HepG2 (cell line): ENCODE results near the gene ALDH16A1. TPM values are rescaled to one million over a fixed set of nuclear protein-coding genes. Genes with fewer than 3 reads are reported as not detected.
A peak's percentile ranks its signal among the peaks of the same experiment; 100 is the strongest.

Source experiments
- ATAC-seq: fragments of 200-7000 bp; cut with Tn5 transposase; 3 replicates; pipeline ENCODE4 v1.9.1; 2020; ENCODE audit warnings: mild to moderate bottlenecking, moderate library complexity
- BruUV-seq: library from RNA; stranded (reverse); fragments of 400-500 nt; replicated peaks from 2 replicates; lab custom pipeline; 2021; lab: Mats Ljungman, UMichigan
- CTCF ChIA-PET: fragments of 300-600 bp; formaldehyde crosslinking; extraction: SDS; loops from one replicate; lab custom pipeline; 2021; ENCODE audit warnings: low total read pairs, inconsistent platforms, low intra/inter-chr PET ratio; lab: Yijun Ruan, JAX
- POLR2A ChIA-PET: fragments of 350-600 bp; sonication (Branson Sonifier 250); formaldehyde crosslinking; loops from one replicate; lab custom pipeline; 2020; ENCODE audit warnings: antibody characterized with exemption, inconsistent platforms; lab: Yijun Ruan, JAX
- DNase-seq: peaks from one replicate; pipeline ENCODE4 v3.0.0-alpha.2; 2015; ENCODE audit warnings: low spot score
- FAIRE-seq: peaks from 3 replicates; lab custom pipeline; 2011; peaks lifted over from hg19 to GRCh38; lab: Jason Lieb, UNC
- H2AFZ ChIP-seq: one replicate; pipeline ENCODE4 v1.6.1; 2011; ENCODE audit warnings: low read length, inconsistent platforms
- H3K27ac ChIP-seq: fragments of 300-600 bp; 3 replicates; pipeline ENCODE4 v1.8.0; 2011; ENCODE audit warnings: mixed run types, mild to moderate bottlenecking, mixed read lengths, low read length, inconsistent platforms; ENCODE audit not compliant: insufficient read depth; ENCODE audit errors: extremely low read length
- H3K27me3 ChIP-seq, 2 experiments: fragments of 200-600 bp in 1 of 2; 2 replicates in 1 of 2; 3 replicates in 1 of 2; pipeline versions ENCODE4 v1.6.0 to v1.8.0; 2011; ENCODE audit warnings: low read length in 2 of 2, mild to moderate bottlenecking in 2 of 2, moderate library complexity in 2 of 2, inconsistent platforms in 1 of 2; ENCODE audit not compliant: insufficient read depth in 2 of 2, control insufficient read depth in 1 of 2
- H3K36me3 ChIP-seq, 2 experiments: fragments of 200-600 bp in 1 of 2; replicated peaks in 1 of 2; 2 replicates in 1 of 2; 3 replicates in 1 of 2; pipeline versions ENCODE4 v1.5.1 to v1.8.0; 2011; ENCODE audit warnings: low read length in 2 of 2, inconsistent platforms in 1 of 2; ENCODE audit not compliant: insufficient read depth in 2 of 2, control insufficient read depth in 1 of 2
- H3K4me1 ChIP-seq: 2 replicates; pipeline ENCODE4 v1.5.1; 2012; ENCODE audit warnings: low read length, inconsistent platforms; ENCODE audit not compliant: insufficient read depth
- H3K4me2 ChIP-seq: 2 replicates; pipeline ENCODE4 v1.6.0; 2011; ENCODE audit warnings: low read depth, low read length, inconsistent platforms
- H3K4me3 ChIP-seq, 3 experiments: fragments of 200-600 bp in 1 of 3; sonication (generic), shearing (Covaris generic) in 1 of 3; replicated peaks in 1 of 3; 2 replicates each; pipeline ENCODE4 v1.5.1; 2011 to 2016; ENCODE audit warnings: low read length in 3 of 3, inconsistent platforms in 2 of 3, low read depth in 2 of 3, mild to moderate bottlenecking in 2 of 3, control low read depth in 1 of 3, mixed read lengths in 1 of 3; ENCODE audit not compliant: insufficient read depth in 1 of 3
- H3K79me2 ChIP-seq: one replicate; pipeline ENCODE4 v1.6.1; 2011; ENCODE audit warnings: low read length, inconsistent platforms; ENCODE audit not compliant: insufficient read depth
- H3K9ac ChIP-seq: 2 replicates; pipeline ENCODE4 v1.6.0; 2011; ENCODE audit warnings: mild to moderate bottlenecking, low read depth, low read length, inconsistent platforms; ENCODE audit not compliant: insufficient read depth
- H3K9me3 ChIP-seq: 2 replicates; pipeline ENCODE4 v1.5.1; 2012; ENCODE audit warnings: mild to moderate bottlenecking, low read length
- H4K20me1 ChIP-seq: 2 replicates; pipeline ENCODE4 v1.6.0; 2011; ENCODE audit warnings: inconsistent platforms, mild to moderate bottlenecking, low read length, moderate library complexity; ENCODE audit not compliant: insufficient read depth
- FOSL1 ChIP-seq: sonication (generic); formaldehyde crosslinking; IDR thresholded peaks from 2 replicates; pipeline ENCODE4 v1.9.0; 2021; ENCODE audit warnings: missing genetic modification reagents, borderline replicate concordance
- GTF3A ChIP-seq: sonication (generic); formaldehyde crosslinking; conservative IDR thresholded peaks from 2 replicates; pipeline ENCODE4 v1.4.0; 2020; ENCODE audit warnings: mild to moderate bottlenecking, missing genetic modification reagents
- HCFC1 ChIP-seq: fragments of 150-350 bp; IDR thresholded peaks from 2 replicates; pipeline ENCODE4 v1.6.1; 2014; ENCODE audit warnings: low read depth, low read length
- HOXA9 ChIP-seq: sonication (generic); formaldehyde crosslinking; IDR thresholded peaks from 2 replicates; pipeline ENCODE4 v1.8.1; 2022; ENCODE audit warnings: missing genetic modification reagents, mild to moderate bottlenecking, moderate library complexity, borderline replicate concordance
- ISX ChIP-seq: sonication (generic); formaldehyde crosslinking; conservative IDR thresholded peaks from 2 replicates; pipeline ENCODE4 v1.5.0; 2020; ENCODE audit warnings: missing genetic modification reagents
- MAF1 ChIP-seq: sonication (generic); formaldehyde crosslinking; IDR thresholded peaks from 2 replicates; pipeline ENCODE4 v1.5.0; 2020; ENCODE audit warnings: missing genetic modification reagents, borderline replicate concordance
- MNT ChIP-seq: fragments of 450-650 bp; IDR thresholded peaks from 2 replicates; pipeline ENCODE4 v1.6.1; 2016
- MTF2 ChIP-seq: sonication (generic); formaldehyde crosslinking; IDR thresholded peaks from 2 replicates; pipeline ENCODE4 v1.5.0; 2020; ENCODE audit warnings: missing genetic modification reagents, borderline replicate concordance
- SPEN ChIP-seq: sonication (generic); formaldehyde crosslinking; IDR thresholded peaks from 2 replicates; pipeline ENCODE4 v1.5.1; 2020; ENCODE audit warnings: low read depth, mild to moderate bottlenecking, missing genetic modification reagents
- ZNF331 ChIP-seq: sonication (generic); formaldehyde crosslinking; IDR thresholded peaks from 2 replicates; pipeline ENCODE4 v1.4.0; 2020; ENCODE audit warnings: missing genetic modification reagents
- ZNF563 ChIP-seq: sonication (generic); formaldehyde crosslinking; IDR thresholded peaks from 2 replicates; pipeline ENCODE4 v1.8.0; 2022; ENCODE audit warnings: mild to moderate bottlenecking, moderate library complexity, missing genetic modification reagents
- ZNF580 ChIP-seq: IDR thresholded peaks from 2 replicates; pipeline ENCODE4 v1.6.1; 2016; ENCODE audit warnings: low read depth, borderline replicate concordance
- ZSCAN5A ChIP-seq: sonication (generic); formaldehyde crosslinking; IDR thresholded peaks from 2 replicates; pipeline ENCODE4 v1.8.0; 2022; ENCODE audit warnings: mild to moderate bottlenecking, missing genetic modification reagents, borderline replicate concordance
- WGBS: methylation state at CpG from one replicate; pipeline ENCODE4 v1.1.6; 2017; ENCODE audit warnings: low lambda C conversion rate; 5-methylcytosine and 5-hydroxymethylcytosine counted together
- in situ Hi-C: cut with HindIII; loops from 2 replicates; pipeline ENCODE4 v1.10.0; 2017; ENCODE audit warnings: low pct_unique_long_range_greater_than_20kb; ENCODE audit not compliant: extremely low pct_ligation_motif_present
- intact Hi-C: fragments of 100-400 bp; cut with micrococcal nuclease; formaldehyde crosslinking; loops from one replicate; pipeline ENCODE4 v1.10.0; 2022; ENCODE audit not compliant: unreplicated experiment
- polyA plus RNA-seq, 8 experiments: library from polyadenylated mRNA; depleted of rRNA in 3 of 8; stranded (reverse) in 7 of 8; unstranded in 1 of 8; fragments of >200 nt; fragmentation: Illumina TruSeq in 4 of 8; extraction: Trizol in 4 of 8; gene quantifications; 2 replicates each; pipeline versions ENCODE4 v1.2.1 to v1.2.3, GENCODE V29; 2011 to 2016; ENCODE audit warnings: low read depth in 4 of 8, missing spikeins in 1 of 8, mixed read lengths in 1 of 8; ENCODE audit not compliant: insufficient read depth in 1 of 8
- total RNA-seq, 5 experiments: library from RNA; depleted of rRNA; stranded (reverse); fragments of >200 nt; fragmentation: Illumina TruSeq; extraction: Trizol; gene quantifications; 2 replicates each; pipeline ENCODE4 v1.2.3, GENCODE V29; 2016; ENCODE audit warnings: low read depth in 1 of 5

ALDH16A1 gene
- total and polyA plus RNA-seq, 2 of the 13 experiments (the other 11 are each of a cell fraction or from before 2014, with no cell fraction given): 8.4 to 34.9 TPM

- 4% methylated on average over 4 of the region's 5 CpGs for whole genome bisulfite sequencing
- Histone ChIP-seq H3K4me1 (no peaks in the 10 kb centered on the region), H3K27me3 (peaks cover 14 to 87% of the 10 kb centered on the region in 2 experiments; a peak in 4 of 5 replicates), H4K20me1 (no peaks in the 10 kb centered on the region), H3K79me2 (no peaks in the 10 kb centered on the region), H2AFZ (no peak overlapping the region), H3K4me2 (no peak overlapping the region), H3K4me3 (no peak overlapping the region), H3K9ac (no peak overlapping the region), H3K36me3 (no peaks in the 10 kb centered on the region), H3K27ac (no peak overlapping the region), H3K9me3 (no peaks in the 10 kb centered on the region)
- POLR2A ChIA-PET: no interaction called here
- CTCF ChIA-PET: no interaction called here
- in situ Hi-C loops (no loop called here), intact Hi-C loops (no loop called here)
- ATAC-seq (no peak), DNase-seq (no peak), FAIRE-seq (no peak)
- no TSS peak for BruUV-seq
- TF ChIP-seq ISX (CRISPR knock-in tag): no peak
- peak; percentile 26; the same call in 1 of the 2 replicates for TF ChIP-seq MNT
Measured at GRCh38 chr19:49418511-49418910, 34.5 kb upstream of the ALDH16A1 start.

GRCh38 chr19:49419173-49419572 is 33.9 kb upstream of the ALDH16A1 start:
- TF ChIP-seq ZSCAN5A (CRISPR knock-in tag) (no peak), ZNF563 (CRISPR knock-in tag) (no peak), FOSL1 (no peak), MTF2 (no peak), HCFC1 (no peak), GTF3A (no peak), ZNF331 (CRISPR knock-in tag) (no peak), ZNF580 (CRISPR knock-in tag) (no peak), MAF1 (CRISPR knock-in tag) (no peak), HOXA9 (CRISPR knock-in tag) (no peak), SPEN (CRISPR knock-in tag) (no peak)
- BruUV-seq: no TSS peak

More at GRCh38 chr19:49419173-49419572, 33.9 kb upstream of the ALDH16A1 start:
- in situ Hi-C loops: no loop called here
- H3K4me2 ChIP-seq: no peak overlapping the region
- H3K27me3 ChIP-seq: peaks cover 13 to 86% of the 10 kb centered on the region in 2 experiments
- no peaks in the 10 kb centered on the region for H3K4me1 ChIP-seq
- CTCF ChIA-PET: no interaction called here
- no peak overlapping the region for H3K4me3 ChIP-seq
- no peaks in the 10 kb centered on the region for H3K36me3 ChIP-seq
- POLR2A ChIA-PET: no interaction called here
- no peak overlapping the region for H2AFZ ChIP-seq
- intact Hi-C loops: no loop called here
- H4K20me1 ChIP-seq: no peaks in the 10 kb centered on the region
- FAIRE-seq (no peak), DNase-seq (no peak), ATAC-seq (no peak)
- no peak overlapping the region for H3K9ac ChIP-seq
- H3K9me3 ChIP-seq: no peaks in the 10 kb centered on the region
- no peaks in the 10 kb centered on the region for H3K79me2 ChIP-seq
- WGBS: 0% methylated on average over 2 of the region's 2 CpGs
- H3K27ac ChIP-seq: no peak overlapping the region
